Fibroblast of villous mesenchyme (primary cell): ENCODE measurements around the gene CCDC154. TPM values are rescaled to one million over a fixed set of nuclear protein-coding genes. Genes with fewer than 3 reads are reported as not detected.

Source experiments
- DNase-seq: peaks from one replicate; pipeline ENCODE4 v3.0.0-alpha.2; 2010; ENCODE audit warnings: low read depth
- H3K4me3 ChIP-seq: 2 replicates; pipeline ENCODE4 v1.5.1; 2011; ENCODE audit warnings: low read depth, mild to moderate bottlenecking, low read length
- CTCF ChIP-seq: IDR thresholded peaks from 2 replicates; pipeline ENCODE4 v1.5.1; 2012; ENCODE audit warnings: low read depth, mild to moderate bottlenecking, low read length; ENCODE audit not compliant: insufficient read depth
- total RNA-seq: library from RNA; depleted of rRNA; stranded (reverse); fragments of >200 nt; gene quantifications from 2 replicates; pipeline ENCODE4 v1.2.3, GENCODE V29; 2012

The CCDC154 gene
- total RNA-seq, 1 donor, result under 0.01 TPM

GRCh38 chr16:1395444-1396031, 48.8 kb downstream of the CCDC154 start:
- no peak for DNase-seq
- H3K4me3 ChIP-seq, result no peak overlapping the region
- no peak for TF ChIP-seq CTCF

GRCh38 chr16:1394367-1394951, 49.9 kb downstream of the CCDC154 start:
- no peak overlapping the region for H3K4me3 ChIP-seq
- DNase-seq, result no peak
- no peak for TF ChIP-seq CTCF

- no peak overlapping the region for H3K4me3 ChIP-seq
- no peak for DNase-seq
- TF ChIP-seq CTCF, result no peak
These were observed 50.7 kb downstream of the CCDC154 start for GRCh38 chr16:1393613-1394176.

GRCh38 chr16:1392826-1393225, 51.5 kb downstream of the CCDC154 start:
- no peak for TF ChIP-seq CTCF
- H3K4me3 ChIP-seq, result no peak overlapping the region
- DNase-seq, result no peak

GRCh38 chr16:1390239-1390779, 54.0 kb downstream of the CCDC154 start:
- DNase-seq, result no peak
- no peak overlapping the region for H3K4me3 ChIP-seq
- no peak for TF ChIP-seq CTCF

GRCh38 chr16:1389762-1390161, 54.6 kb downstream of the CCDC154 start:
- DNase-seq, result no peak
- no peak for TF ChIP-seq CTCF
- no peak overlapping the region for H3K4me3 ChIP-seq
